GM18517 (cell line): ENCODE data around the gene ACOX2.
"Not testable (repeated sequence)": the region's sequence is repeated elsewhere in the genome, so short reads cannot be mapped to it uniquely, and the experiment has no call there.

Source experiments
- ATAC-seq: cut with Tn5 transposase; IDR thresholded peaks from one replicate; pipeline ENCODE4 v1.9.1; 2021; ENCODE audit warnings: mild to moderate bottlenecking, moderate library complexity; ENCODE audit not compliant: unreplicated experiment

The ACOX2 gene

GRCh38 chr3:58535531-58536500, 1.2 kb downstream of the ACOX2 start:
- no peak for ATAC-seq

GRCh38 chr3:58534592-58535494, 2.1 kb downstream of the ACOX2 start:
- no peak for ATAC-seq

GRCh38 chr3:58532794-58533220, 4.2 kb downstream of the ACOX2 start:
- peak; percentile 79 for ATAC-seq

- no peak for ATAC-seq
These were observed 5.0 kb downstream of the ACOX2 start for GRCh38 chr3:58531956-58532355.

- no peak for ATAC-seq
These were observed 5.4 kb downstream of the ACOX2 start for GRCh38 chr3:58531555-58531954.

- no peak for ATAC-seq
These were observed 6.6 kb downstream of the ACOX2 start for GRCh38 chr3:58530354-58530865.

GRCh38 chr3:58529516-58530353, 7.3 kb downstream of the ACOX2 start:
- ATAC-seq, result no peak

- no peak for ATAC-seq
These were observed 8.4 kb downstream of the ACOX2 start for GRCh38 chr3:58528629-58529028.

GRCh38 chr3:58527440-58527839, 9.6 kb downstream of the ACOX2 start:
- not testable (repeated sequence) for ATAC-seq

- ATAC-seq, result no peak
These were observed 10.5 kb downstream of the ACOX2 start for GRCh38 chr3:58526515-58526957.

- ATAC-seq, result no peak
These were observed 12.6 kb downstream of the ACOX2 start for GRCh38 chr3:58524326-58524888.

- no peak for ATAC-seq
These were observed 14.1 kb downstream of the ACOX2 start for GRCh38 chr3:58522759-58523425.

GRCh38 chr3:58521917-58522631, 14.9 kb downstream of the ACOX2 start:
- ATAC-seq, result no peak

- no peak for ATAC-seq
These were observed 15.7 kb downstream of the ACOX2 start for GRCh38 chr3:58521336-58521670.

GRCh38 chr3:58520403-58521335, 16.3 kb downstream of the ACOX2 start:
- no peak for ATAC-seq

- ATAC-seq, result no peak
These were observed 17.2 kb downstream of the ACOX2 start for GRCh38 chr3:58519668-58520402.

GRCh38 chr3:58518291-58518789, 18.6 kb downstream of the ACOX2 start:
- ATAC-seq, result no peak
